AG04449 (cell line): ENCODE measurements around the gene CEACAM18.
A peak's percentile ranks its signal among the peaks of the same experiment; 100 is the strongest.

ENCODE experiments used
- CTCF ChIA-PET: fragments of 350-600 bp; formaldehyde crosslinking; extraction: SDS; loops from one replicate; lab custom pipeline; 2021; ENCODE audit warnings: antibody characterized with exemption; lab: Yijun Ruan, JAX
- POLR2A ChIA-PET: fragments of 400-600, 350-600 bp; formaldehyde crosslinking; extraction: SDS; loops from one replicate; lab custom pipeline; 2020; ENCODE audit warnings: antibody characterized with exemption, inconsistent platforms; lab: Yijun Ruan, JAX
- DNase-seq: peaks from one replicate; pipeline ENCODE4 v3.0.0-alpha.2; 2010; ENCODE audit warnings: low read depth, low spot score
- H3K4me3 ChIP-seq: 2 replicates; pipeline ENCODE4 v1.5.1; 2011; ENCODE audit warnings: low read depth, mild to moderate bottlenecking, control low read depth, low read length
- CTCF ChIP-seq: IDR thresholded peaks from one replicate; pipeline ENCODE4 v1.5.1; 2011; ENCODE audit warnings: mild to moderate bottlenecking, moderate library complexity, low read length, control low read depth, inconsistent platforms; ENCODE audit not compliant: insufficient read depth; ENCODE audit errors: missing control alignments

CEACAM18 gene

DNA sequence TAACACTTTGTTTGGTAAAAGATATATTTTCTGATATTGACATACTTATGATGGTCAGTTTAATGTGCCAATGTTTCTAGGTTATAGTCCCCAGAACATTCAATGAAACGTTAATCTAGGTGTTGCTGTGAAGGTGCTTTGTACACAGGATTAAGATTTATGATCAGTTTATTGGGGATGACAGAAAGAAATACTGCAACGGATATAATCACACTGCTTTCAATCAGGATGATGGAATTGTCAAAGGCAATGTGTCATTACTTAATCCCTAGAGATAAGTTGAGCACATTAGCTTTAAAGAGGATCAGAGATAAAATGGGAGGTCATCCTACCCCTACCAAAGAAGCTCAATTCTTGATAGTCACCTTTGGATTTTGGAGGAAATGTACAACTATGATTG lies 35.6 kb downstream of the CEACAM18 start:
- ChIA-PET CTCF (interaction anchor here (0.7 to 3.1 kb wide), 16 partner anchors 9 to 176 kb away, joined by 3 to 18 read pairs (median 4); partner anchors contain the start of gene ZNF175), POLR2A (no interaction called here)
- DNase-seq, result no peak
- TF ChIP-seq CTCF, result no peak
- H3K4me3 ChIP-seq, result no peak overlapping the region

- no peak overlapping the region for H3K4me3 ChIP-seq
- peak; percentile 66 for TF ChIP-seq CTCF
- POLR2A ChIA-PET, result no interaction called here
- CTCF ChIA-PET, result interaction anchor here (0.7 to 3.1 kb wide), 26 partner anchors 7 to 177 kb away, joined by 3 to 18 read pairs (median 4); partner anchors contain the start of gene ZNF175
- DNase-seq, result peak; percentile 1
Measured at GRCh38 chr19:51514866-51515481, 36.6 kb downstream of the CEACAM18 start.

DNA sequence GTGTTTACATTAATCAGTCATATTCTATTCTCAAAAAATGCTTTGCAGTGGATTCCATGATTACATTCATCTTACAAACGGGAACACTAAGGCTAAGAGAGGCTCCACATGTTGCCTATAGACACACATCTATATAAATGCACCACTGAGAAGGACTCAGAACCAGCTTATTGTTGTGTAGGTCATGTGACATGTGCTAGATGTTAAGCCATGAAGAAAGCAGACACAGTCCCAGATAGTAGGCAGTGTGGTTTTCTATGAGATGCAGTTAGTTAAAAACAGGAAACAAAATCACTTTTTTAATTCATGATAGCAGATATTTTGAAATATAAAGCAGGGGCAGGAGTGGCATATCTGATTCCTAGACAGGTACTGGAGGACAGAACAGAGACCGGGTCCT lies 42.4 kb downstream of the CEACAM18 start:
- TF ChIP-seq CTCF, result no peak
- DNase-seq, result no peak
- CTCF ChIA-PET, result no interaction called here
- POLR2A ChIA-PET, result no interaction called here
- H3K4me3 ChIP-seq, result no peak overlapping the region

DNA sequence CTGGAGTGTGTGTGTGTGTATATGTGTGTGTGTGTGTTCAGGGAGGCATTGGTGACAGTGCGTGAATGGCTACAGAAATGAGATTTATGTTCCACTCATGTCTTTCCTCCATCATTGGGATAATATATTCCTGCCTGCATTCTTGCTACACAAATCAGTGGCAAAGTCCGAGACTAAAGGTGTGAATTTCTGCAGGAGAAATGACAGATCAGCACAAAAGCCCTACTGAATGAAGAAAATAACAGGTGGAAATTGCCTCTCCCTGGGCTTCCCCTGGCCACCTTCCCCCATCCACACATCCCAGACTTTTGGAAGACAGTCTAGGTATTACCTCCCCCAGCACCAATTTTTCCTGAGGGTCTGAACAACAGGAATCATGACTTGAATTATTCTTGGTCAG lies 43.0 kb downstream of the CEACAM18 start:
- TF ChIP-seq CTCF, result no peak
- ChIA-PET POLR2A (no interaction called here), CTCF (no interaction called here)
- H3K4me3 ChIP-seq, result no peak overlapping the region
- DNase-seq, result no peak

DNA sequence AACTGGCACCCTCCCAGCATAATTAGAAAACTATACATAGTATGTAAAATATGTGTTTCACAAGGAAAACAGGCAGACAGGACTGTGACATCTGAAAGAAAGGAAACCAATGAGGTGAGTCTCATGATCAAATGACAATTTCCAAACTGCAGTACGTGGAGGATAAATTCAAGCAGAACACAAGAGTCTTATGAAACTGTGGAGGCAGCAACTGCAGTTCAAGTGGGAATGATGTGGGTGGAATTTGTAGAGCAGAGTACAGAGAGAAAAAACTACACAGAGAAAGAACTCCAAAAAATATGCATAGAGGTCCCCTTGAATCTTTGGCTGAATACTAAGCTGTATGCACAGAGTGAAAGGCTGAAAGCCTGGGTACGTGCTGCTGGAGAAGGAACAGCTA lies 43.4 kb downstream of the CEACAM18 start:
- ChIA-PET CTCF (interaction anchor here (1.0 kb wide), 1 partner anchor 48 kb away, joined by 3 read pairs; no protein-coding TSS in a partner anchor), POLR2A (no interaction called here)
- TF ChIP-seq CTCF, result no peak

GRCh38 chr19:51524666-51525264 lies 46.4 kb downstream of the CEACAM18 start:
- H3K4me3 ChIP-seq, result no peak overlapping the region
- POLR2A ChIA-PET, result no interaction called here
- TF ChIP-seq CTCF, result no peak
- DNase-seq, result no peak
- CTCF ChIA-PET, result interaction anchor here (2.2 kb wide), 1 partner anchor 10 kb away, joined by 10 read pairs; no protein-coding TSS in a partner anchor

More for the DNA sequence above, 43.4 kb downstream of the CEACAM18 start:
- DNase-seq, result no peak
- H3K4me3 ChIP-seq, result no peak overlapping the region
